Neuron (in vitro differentiated cells): ENCODE results near the gene RGSL1.

ENCODE experiments used
- H2AFZ ChIP-seq: one replicate; pipeline ENCODE4 v1.6.1; 2013; ENCODE audit warnings: low read depth, mild to moderate bottlenecking, inconsistent platforms, low read length, moderate library complexity
- H3K27me3 ChIP-seq: one replicate; pipeline ENCODE4 v1.6.1; 2013; ENCODE audit warnings: low read length; ENCODE audit not compliant: insufficient read depth
- H3K36me3 ChIP-seq: one replicate; pipeline ENCODE4 v1.6.1; 2013; ENCODE audit warnings: low read length; ENCODE audit not compliant: insufficient read depth
- H3K4me1 ChIP-seq: one replicate; pipeline ENCODE4 v1.6.1; 2013; ENCODE audit warnings: low read length; ENCODE audit not compliant: insufficient read depth
- H3K4me3 ChIP-seq: 2 replicates; pipeline ENCODE4 v1.5.1; 2013; ENCODE audit warnings: mild to moderate bottlenecking, low read length, moderate library complexity
- H3K9me3 ChIP-seq: one replicate; pipeline ENCODE4 v1.6.1; 2013; ENCODE audit warnings: low read length

RGSL1 gene

DNA sequence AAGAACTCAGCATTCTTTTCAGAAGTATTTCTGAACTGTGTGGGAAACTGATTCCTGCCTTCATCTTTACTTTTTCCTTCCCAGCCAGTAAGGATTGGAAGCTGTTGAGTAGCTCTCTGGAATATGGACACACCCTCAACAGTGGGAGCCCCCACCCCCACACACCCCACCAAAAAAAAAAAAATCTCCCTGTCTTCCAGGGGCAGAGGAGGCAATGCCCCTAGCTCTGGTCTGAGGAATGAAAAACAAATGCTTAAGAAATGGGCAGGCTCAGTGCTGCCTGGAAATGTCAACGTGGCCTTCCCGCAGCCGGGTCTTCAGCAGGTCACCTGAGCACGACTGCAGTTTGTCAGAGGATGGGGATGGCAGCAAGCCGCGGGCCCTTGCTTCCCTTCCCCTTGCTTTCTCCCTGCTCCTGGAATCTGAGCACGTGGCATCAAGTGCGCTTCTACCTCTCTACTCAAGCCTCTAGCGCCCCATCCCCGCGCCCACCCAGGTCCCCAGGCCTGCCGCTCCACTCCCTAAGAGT is 153.8 kb downstream of the RGSL1 start:
- Histone ChIP-seq H2AFZ (no peak overlapping the region), H3K4me1 (peaks cover 18% of the 10 kb centered on the region), H3K4me3 (no peak overlapping the region), H3K27me3 (no peaks in the 10 kb centered on the region), H3K9me3 (no peaks in the 10 kb centered on the region), H3K36me3 (no peaks in the 10 kb centered on the region)

- no peak within 1 kb of the TSS for H3K4me3 ChIP-seq
- peaks cover 18% of the 10 kb centered on the region for H3K4me1 ChIP-seq
- no peak within 1 kb of the TSS for H2AFZ ChIP-seq
- no peaks in the 10 kb centered on the region for H3K9me3 ChIP-seq
- H3K36me3 ChIP-seq, result no peaks in the 10 kb centered on the region
- H3K27me3 ChIP-seq, result no peaks in the 10 kb centered on the region
Measured at GRCh38 chr1:182604175-182605164, 154.5 kb downstream of the RGSL1 start, which contains the start of gene RGS16. RGS16 (minus strand) TSS chr1:182604389; CDS start chr1:182604259, 130 bp downstream.

GRCh38 chr1:182607566-182607965 is 157.6 kb downstream of the RGSL1 start:
- Histone ChIP-seq H3K4me3 (no peak overlapping the region), H3K36me3 (no peaks in the 10 kb centered on the region)

GRCh38 chr1:182608236-182608635 is 158.3 kb downstream of the RGSL1 start:
- Histone ChIP-seq H3K4me1 (peaks cover 30% of the 10 kb centered on the region), H2AFZ (no peak overlapping the region), H3K27me3 (no peaks in the 10 kb centered on the region)

More at GRCh38 chr1:182607566-182607965, 157.6 kb downstream of the RGSL1 start:
- Histone ChIP-seq H3K9me3 (no peaks in the 10 kb centered on the region), H3K27me3 (no peaks in the 10 kb centered on the region), H3K4me1 (peaks cover 28% of the 10 kb centered on the region), H2AFZ (no peak overlapping the region)

DNA sequence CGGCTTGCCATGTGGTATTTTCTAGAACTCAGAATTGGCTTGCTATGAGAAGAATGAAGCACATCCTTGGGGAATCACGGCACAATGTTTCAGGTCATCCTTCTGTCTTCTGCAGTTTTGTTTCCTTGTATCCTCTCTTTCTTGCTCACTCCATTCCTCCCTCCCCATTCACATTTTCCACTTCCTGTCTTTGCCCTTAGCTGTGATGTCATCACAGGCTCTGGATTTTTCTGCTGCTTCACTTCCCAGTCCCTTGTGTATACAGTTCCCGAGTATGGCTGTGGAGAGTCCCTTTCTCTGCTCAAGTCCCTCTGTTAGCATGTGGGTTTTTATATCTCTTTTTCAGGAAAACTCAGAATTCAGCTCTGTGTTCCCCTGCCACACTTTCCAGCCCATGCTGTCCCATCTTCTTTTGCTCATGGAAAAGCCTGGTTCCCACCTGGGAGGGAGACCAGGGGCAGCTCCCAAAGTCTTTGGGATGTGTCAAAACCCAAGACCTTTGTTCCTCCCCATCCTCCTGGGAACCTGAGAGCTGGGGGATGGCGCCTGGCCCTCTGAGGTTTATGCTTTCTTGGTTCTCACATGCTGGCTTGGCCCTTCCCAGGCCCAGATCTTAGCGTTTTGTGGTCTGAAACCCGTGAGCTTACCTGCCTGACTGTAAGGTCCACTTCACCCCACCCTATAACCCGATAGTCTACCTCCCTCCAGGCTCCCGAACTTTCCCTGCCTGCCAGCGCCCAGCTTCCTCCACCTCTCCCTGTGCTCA is 159.1 kb downstream of the RGSL1 start:
- no peak overlapping the region for H2AFZ ChIP-seq
- no peaks in the 10 kb centered on the region for H3K9me3 ChIP-seq
- H3K4me3 ChIP-seq, result no peak overlapping the region
- no peaks in the 10 kb centered on the region for H3K27me3 ChIP-seq
- no peaks in the 10 kb centered on the region for H3K36me3 ChIP-seq
- peaks cover 32% of the 10 kb centered on the region for H3K4me1 ChIP-seq

More at GRCh38 chr1:182608236-182608635, 158.3 kb downstream of the RGSL1 start:
- H3K4me3 ChIP-seq, result no peak overlapping the region
- H3K9me3 ChIP-seq, result no peaks in the 10 kb centered on the region
- no peaks in the 10 kb centered on the region for H3K36me3 ChIP-seq
